Liver (tissue), 3 donors: Measurements from ENCODE around the gene VPS37B.

ENCODE experiments used
- ATF3 ChIP-seq: IDR thresholded peaks from 2 replicates; pipeline ENCODE4 v1.6.1; 2016; ENCODE audit warnings: antibody characterized with exemption
- CTCF ChIP-seq: fragments of 150-350 bp; IDR thresholded peaks from 2 replicates; pipeline ENCODE4 v1.5.1; 2017; ENCODE audit warnings: improper control_type of control experiment, low read depth, low read length; ENCODE audit not compliant: missing input control
- FOXA1 ChIP-seq: IDR thresholded peaks from 2 replicates; pipeline ENCODE4 v1.6.1; 2016; ENCODE audit warnings: antibody characterized with exemption
- FOXA2 ChIP-seq: IDR thresholded peaks from 2 replicates; pipeline ENCODE4 v1.6.1; 2016; ENCODE audit warnings: antibody characterized with exemption
- GABPA ChIP-seq, 2 donors: IDR thresholded peaks in 1 of 2; conservative IDR thresholded peaks in 1 of 2; 2 replicates each; pipeline ENCODE4 v1.6.1; 2016; ENCODE audit warnings: antibody characterized with exemption in 2 of 2, mild to moderate bottlenecking in 1 of 2, moderate library complexity in 1 of 2
- HNF4G ChIP-seq: IDR thresholded peaks from 2 replicates; pipeline ENCODE4 v1.6.1; 2016; ENCODE audit warnings: antibody characterized with exemption
- JUND ChIP-seq, 2 donors: IDR thresholded peaks; 2 replicates each; pipeline ENCODE4 v1.6.1; 2016; ENCODE audit warnings: antibody characterized with exemption in 2 of 2
- MAX ChIP-seq: IDR thresholded peaks from 2 replicates; pipeline ENCODE4 v1.6.1; 2016; ENCODE audit warnings: antibody characterized with exemption
- RAD21 ChIP-seq, 2 donors: IDR thresholded peaks; 2 replicates each; pipeline ENCODE4 v1.6.1; 2016; ENCODE audit warnings: antibody characterized with exemption in 2 of 2, mild to moderate bottlenecking in 2 of 2
- REST ChIP-seq: IDR thresholded peaks from 2 replicates; pipeline ENCODE4 v1.6.1; 2016; ENCODE audit warnings: antibody characterized with exemption, mild to moderate bottlenecking
- RXRA ChIP-seq, 2 donors: IDR thresholded peaks; 2 replicates each; pipeline ENCODE4 v1.6.1; 2017 to 2018; ENCODE audit warnings: antibody characterized with exemption in 2 of 2, mild to moderate bottlenecking in 1 of 2
- SP1 ChIP-seq: IDR thresholded peaks from 2 replicates; pipeline ENCODE4 v1.6.1; 2018; ENCODE audit warnings: antibody characterized with exemption, mild to moderate bottlenecking
- TAF1 ChIP-seq: conservative IDR thresholded peaks from 2 replicates; pipeline ENCODE4 v1.6.1; 2016; ENCODE audit warnings: antibody characterized with exemption, mild to moderate bottlenecking
- ZBTB33 ChIP-seq: IDR thresholded peaks from 2 replicates; pipeline ENCODE4 v1.6.1; 2016; ENCODE audit warnings: antibody characterized with exemption
- donor health status: healthy.
- donor health status: healthy.

GRCh38 chr12:122848471-122849351, 47.2 kb downstream of the VPS37B start:
- TF ChIP-seq SP1 = no peak
- TF ChIP-seq GABPA (IDR thresholded peaks at IDR 0.05 in 1 of 2, conservative IDR thresholded peaks at IDR 0.05 in 1 of 2) = no peak
- no peak for TF ChIP-seq CTCF
- no peak for TF ChIP-seq RXRA (IDR thresholded peaks at IDR 0.05)
- TF ChIP-seq REST = no peak
- TF ChIP-seq JUND (IDR thresholded peaks at IDR 0.05) = no peak
- TF ChIP-seq ATF3 = no peak
- no peak for TF ChIP-seq HNF4G
- no peak for TF ChIP-seq RAD21 (IDR thresholded peaks at IDR 0.05)
- TF ChIP-seq MAX = no peak
- TF ChIP-seq FOXA1 = no peak
- no peak for TF ChIP-seq ZBTB33
- no peak for TF ChIP-seq TAF1
- TF ChIP-seq FOXA2 = no peak
